BLaER1 (cell line): ENCODE results near the gene IGFL4.

ENCODE experiments used
- H3K27ac ChIP-seq: shearing (Covaris generic); formaldehyde crosslinking; 2 replicates; pipeline ENCODE4 v1.8.1; 2022
- H3K27me3 ChIP-seq: shearing (Covaris generic); formaldehyde crosslinking; 2 replicates; pipeline ENCODE4 v1.8.1; 2022
- H3K36me3 ChIP-seq: shearing (Covaris generic); formaldehyde crosslinking; 2 replicates; pipeline ENCODE4 v1.8.1; 2022
- H3K4me1 ChIP-seq: shearing (Covaris generic); formaldehyde crosslinking; 2 replicates; pipeline ENCODE4 v1.8.1; 2022
- H3K4me2 ChIP-seq: shearing (Covaris generic); formaldehyde crosslinking; 2 replicates; pipeline ENCODE4 v1.8.1; 2022
- H3K4me3 ChIP-seq: shearing (Covaris generic); formaldehyde crosslinking; 2 replicates; pipeline ENCODE4 v1.8.1; 2022
- H3K9ac ChIP-seq: shearing (Covaris generic); formaldehyde crosslinking; 2 replicates; pipeline ENCODE4 v1.8.1; 2022
- H3K9me3 ChIP-seq: shearing (Covaris generic); formaldehyde crosslinking; 2 replicates; pipeline ENCODE4 v1.8.1; 2022
- H4K20me1 ChIP-seq: shearing (Covaris generic); formaldehyde crosslinking; 2 replicates; pipeline ENCODE4 v1.8.1; 2022
- Cebpa-rat ChIP-seq: shearing (Covaris generic); IDR thresholded peaks from 2 replicates; pipeline ENCODE4 v1.8.1; 2022

IGFL4 gene

DNA sequence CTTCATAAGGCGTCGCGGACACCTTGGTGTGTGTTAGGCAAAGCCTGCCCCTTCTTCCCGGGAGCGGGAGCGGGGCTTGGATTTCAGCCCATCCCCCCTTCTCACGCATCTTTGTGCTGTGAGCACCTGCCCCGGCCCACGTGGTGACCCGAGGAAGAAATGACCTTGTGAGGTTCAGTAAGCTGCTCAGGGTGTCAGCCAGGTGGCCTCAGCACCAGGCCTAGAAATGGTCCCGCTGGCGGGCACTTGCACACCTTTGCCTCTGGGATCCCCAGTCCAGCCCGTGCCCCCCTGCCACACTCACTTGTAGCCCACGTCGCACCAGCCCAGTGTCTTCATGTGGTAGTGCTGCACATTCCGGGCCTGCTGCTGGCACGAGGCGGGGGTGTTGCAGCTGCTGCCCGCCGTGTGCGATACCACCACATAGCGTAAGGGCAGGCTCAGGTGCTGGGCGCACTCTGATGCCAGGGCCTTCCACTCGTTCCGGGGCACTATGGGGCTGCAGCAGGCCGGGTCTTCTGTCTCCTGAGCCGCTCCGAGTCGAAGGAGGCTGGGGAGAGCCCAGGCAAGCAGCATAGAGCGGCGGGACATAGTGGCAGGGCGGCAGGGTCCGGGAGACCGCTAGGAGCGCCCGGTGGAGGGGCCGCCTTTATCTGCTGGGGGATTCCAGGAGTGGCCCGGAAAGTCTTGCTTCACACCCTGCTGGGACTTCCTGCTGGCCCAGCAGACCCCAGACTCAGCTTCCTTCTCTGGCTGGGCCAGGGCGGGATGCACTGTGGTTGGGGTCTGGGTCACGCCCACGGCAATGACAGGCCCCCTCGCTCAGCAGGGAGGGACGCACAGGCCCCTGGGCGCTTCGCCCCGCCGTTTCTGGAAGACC, 18.1 kb downstream of the IGFL4 start, which contains the start of gene PGLYRP1:
Gene PGLYRP1 (minus strand): TSS at position 623 of the 880 bp plus-strand sequence. CDS start 32 bp downstream, at position 591.
- peaks cover 11% of the 10 kb centered on the region for H3K36me3 ChIP-seq

GRCh38 chr19:46022061-46022430, 18.8 kb downstream of the IGFL4 start:
- H3K9ac ChIP-seq: no peak overlapping the region
- H3K9me3 ChIP-seq: no peaks in the 10 kb centered on the region
- H3K4me3 ChIP-seq: no peak overlapping the region

More for the DNA sequence above, 18.1 kb downstream of the IGFL4 start, which contains the start of gene PGLYRP1:
- peak within 1 kb of the TSS; percentile 45; the same call in 1 of the 2 replicates for H3K4me2 ChIP-seq
- H4K20me1 ChIP-seq: peaks cover 12% of the 10 kb centered on the region; the same call in 1 of the 2 replicates
- no peaks in the 10 kb centered on the region for H3K9me3 ChIP-seq
- no peak within 1 kb of the TSS for H3K4me3 ChIP-seq
- peaks cover 19% of the 10 kb centered on the region for H3K4me1 ChIP-seq
- H3K27ac ChIP-seq: no peak within 1 kb of the TSS
- no peaks in the 10 kb centered on the region for H3K27me3 ChIP-seq
- no peak for TF ChIP-seq Cebpa-rat
- no peak within 1 kb of the TSS for H3K9ac ChIP-seq

GRCh38 chr19:46021531-46022041, 19.2 kb downstream of the IGFL4 start:
- Histone ChIP-seq H3K4me3 (no peak overlapping the region), H3K27me3 (peaks cover under 1% of the 10 kb centered on the region), H3K4me2 (peak overlapping the region; percentile 45), H3K27ac (no peak overlapping the region), H3K36me3 (peaks cover 14% of the 10 kb centered on the region), H3K9ac (no peak overlapping the region), H3K4me1 (peaks cover 24% of the 10 kb centered on the region), H3K9me3 (no peaks in the 10 kb centered on the region), H4K20me1 (peaks cover 16% of the 10 kb centered on the region)
- no peak for TF ChIP-seq Cebpa-rat

More at GRCh38 chr19:46022061-46022430, 18.8 kb downstream of the IGFL4 start:
- TF ChIP-seq Cebpa-rat: no peak
- Histone ChIP-seq H3K4me2 (no peak overlapping the region; the same call in 1 of the 2 replicates), H3K27ac (no peak overlapping the region), H3K4me1 (peaks cover 21% of the 10 kb centered on the region), H3K27me3 (no peaks in the 10 kb centered on the region), H3K36me3 (peaks cover 14% of the 10 kb centered on the region), H4K20me1 (peaks cover 15% of the 10 kb centered on the region)

DNA sequence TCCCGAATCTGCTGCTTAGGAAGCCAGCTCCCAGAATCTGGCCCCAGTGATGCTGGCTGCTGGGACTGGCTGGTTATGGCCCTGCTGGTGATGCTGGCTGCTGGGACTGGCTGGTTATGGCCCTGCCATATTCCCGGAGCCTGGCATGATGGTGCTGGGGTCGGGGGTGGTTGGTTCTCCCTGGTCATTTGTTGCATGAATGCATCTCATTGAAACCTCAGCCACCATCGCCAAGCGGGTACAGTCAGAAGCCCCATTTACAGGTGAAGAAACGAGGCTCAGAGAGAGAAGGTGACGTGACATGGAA, 20.0 kb downstream of the IGFL4 start:
- no peak for TF ChIP-seq Cebpa-rat
- Histone ChIP-seq H3K27me3 (peaks cover 9% of the 10 kb centered on the region), H3K4me3 (no peak overlapping the region), H3K4me1 (peaks cover 31% of the 10 kb centered on the region), H3K9ac (no peak overlapping the region), H4K20me1 (peaks cover 24% of the 10 kb centered on the region), H3K4me2 (no peak overlapping the region), H3K27ac (no peak overlapping the region), H3K9me3 (no peaks in the 10 kb centered on the region), H3K36me3 (peaks cover 14% of the 10 kb centered on the region)

DNA sequence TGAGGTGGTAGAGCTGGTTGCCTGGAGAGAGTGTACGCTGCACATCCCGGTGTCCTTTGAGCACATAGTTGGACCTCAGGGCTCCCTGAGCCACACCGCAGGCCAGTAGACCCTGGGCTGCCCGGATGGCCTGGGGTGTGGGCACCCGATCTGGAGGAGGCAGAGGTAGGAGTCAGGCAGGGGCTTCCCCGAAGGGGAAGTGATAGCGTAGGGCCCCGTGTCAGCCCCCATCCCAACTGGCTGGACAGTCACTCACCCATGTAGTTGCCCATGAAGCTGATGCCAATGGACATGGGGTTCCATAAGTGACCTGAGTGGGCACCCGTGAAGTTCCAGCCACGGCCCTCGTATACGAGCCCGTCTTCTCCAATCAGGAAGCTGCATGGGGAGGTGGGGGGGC, 21.5 kb downstream of the IGFL4 start:
- no peak overlapping the region for H3K4me3 ChIP-seq
- H3K9ac ChIP-seq: no peak overlapping the region
- no peak for TF ChIP-seq Cebpa-rat
- peaks cover 41% of the 10 kb centered on the region for H3K4me1 ChIP-seq
- peaks cover 39% of the 10 kb centered on the region for H4K20me1 ChIP-seq
- no peaks in the 10 kb centered on the region for H3K9me3 ChIP-seq
- no peak overlapping the region for H3K27ac ChIP-seq
- peaks cover 21% of the 10 kb centered on the region for H3K36me3 ChIP-seq
- H3K4me2 ChIP-seq: no peak overlapping the region; the same call in 1 of the 2 replicates
- H3K27me3 ChIP-seq: peaks cover 24% of the 10 kb centered on the region

GRCh38 chr19:46018729-46019251, 22.0 kb downstream of the IGFL4 start:
- no peak for TF ChIP-seq Cebpa-rat
- Histone ChIP-seq H3K4me2 (no peak overlapping the region), H3K9ac (no peak overlapping the region), H3K4me1 (peaks cover 41% of the 10 kb centered on the region), H3K27ac (no peak overlapping the region), H3K4me3 (no peak overlapping the region), H3K9me3 (no peaks in the 10 kb centered on the region), H4K20me1 (peaks cover 44% of the 10 kb centered on the region), H3K27me3 (peaks cover 29% of the 10 kb centered on the region), H3K36me3 (peaks cover 21% of the 10 kb centered on the region)

- no peak overlapping the region for H3K27ac ChIP-seq
- no peak overlapping the region for H3K9ac ChIP-seq
- H3K4me1 ChIP-seq: peaks cover 41% of the 10 kb centered on the region
- no peaks in the 10 kb centered on the region for H3K9me3 ChIP-seq
- peaks cover 51% of the 10 kb centered on the region for H4K20me1 ChIP-seq
- H3K4me2 ChIP-seq: no peak overlapping the region
- H3K36me3 ChIP-seq: peaks cover 21% of the 10 kb centered on the region
- H3K4me3 ChIP-seq: no peak overlapping the region
- peaks cover 36% of the 10 kb centered on the region for H3K27me3 ChIP-seq
- no peak for TF ChIP-seq Cebpa-rat
Measured at GRCh38 chr19:46017874-46018675, 22.7 kb downstream of the IGFL4 start.

DNA sequence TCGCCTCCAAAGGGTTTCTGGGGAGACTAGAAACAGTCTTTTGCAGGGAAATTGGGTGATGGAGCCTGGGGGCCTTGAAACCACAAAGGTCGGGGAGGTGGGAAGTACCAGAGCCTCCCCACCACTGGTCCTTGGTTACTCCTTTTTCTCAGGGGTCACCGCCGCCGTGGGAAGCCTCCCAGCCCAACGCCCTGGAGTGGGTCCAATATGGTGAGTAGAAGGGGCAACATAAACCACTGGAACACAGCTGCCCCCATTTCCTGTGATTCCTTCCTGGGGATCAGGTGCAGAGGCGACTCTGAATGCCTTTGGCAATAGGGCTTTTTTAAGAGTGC, 23.7 kb downstream of the IGFL4 start:
- Histone ChIP-seq H3K36me3 (peaks cover 21% of the 10 kb centered on the region), H3K4me1 (peaks cover 41% of the 10 kb centered on the region), H3K27me3 (peaks cover 36% of the 10 kb centered on the region), H3K27ac (no peak overlapping the region), H3K9ac (no peak overlapping the region), H4K20me1 (peaks cover 55% of the 10 kb centered on the region), H3K9me3 (no peaks in the 10 kb centered on the region), H3K4me2 (peak overlapping the region; percentile 59), H3K4me3 (no peak overlapping the region)
- no peak for TF ChIP-seq Cebpa-rat

GRCh38 chr19:46016426-46017094, 24.2 kb downstream of the IGFL4 start:
- Histone ChIP-seq H3K9me3 (no peaks in the 10 kb centered on the region), H3K9ac (peak overlapping the region; percentile 57; the same call in 1 of the 2 replicates), H4K20me1 (peaks cover 53% of the 10 kb centered on the region), H3K27me3 (peaks cover 36% of the 10 kb centered on the region), H3K4me2 (peak overlapping the region; percentile 93), H3K36me3 (peaks cover 26% of the 10 kb centered on the region), H3K4me1 (peaks cover 36% of the 10 kb centered on the region), H3K4me3 (peak overlapping the region; percentile 69), H3K27ac (no peak overlapping the region)
- no peak for TF ChIP-seq Cebpa-rat
